ENCODE measurements around the gene ACOXL. TPM values are rescaled to one million over a fixed set of nuclear protein-coding genes. Genes with fewer than 3 reads are reported as not detected.

Gene ACOXL
- total and polyA plus RNA-seq, 2 donors, result 0.38 to 0.41 TPM

- H3K4me1 ChIP-seq (ENCODE audit: control insufficient read depth in 2 of 2, insufficient read depth in 2 of 2, low read length in 2 of 2), result peaks cover 22 to 70% of the 10 kb centered on the region in 2 donors
- H3K4me3 ChIP-seq (ENCODE audit: low read length in 2 of 2), result no peak overlapping the region
- WGBS, result 98% methylated on average over 2 of the region's 2 CpGs
- H3K27ac ChIP-seq (ENCODE audit: low read depth in 1 of 2, low read length in 1 of 2), result no peak overlapping the region
- no peaks in the 10 kb centered on the region for H3K36me3 ChIP-seq (ENCODE audit: control insufficient read depth in 2 of 2, insufficient read depth in 2 of 2, low read length in 1 of 2)
- H3K9me3 ChIP-seq (ENCODE audit: control insufficient read depth in 2 of 2, insufficient read depth in 1 of 2, low read length in 1 of 2), result no peaks in the 10 kb centered on the region
- no peak for DNase-seq (ENCODE audit: low read depth in 6 of 9, low spot score in 9 of 9)
- H3K27me3 ChIP-seq (ENCODE audit: control insufficient read depth in 2 of 2, insufficient read depth in 1 of 2, low read length in 1 of 2), result no peaks in the 10 kb centered on the region
Observed at GRCh38 chr2:110867078-110867477, 134.7 kb downstream of the ACOXL start.

- Histone ChIP-seq H3K9me3 (ENCODE audit: control insufficient read depth in 2 of 2, insufficient read depth in 1 of 2, low read length in 1 of 2) (no peaks in the 10 kb centered on the region), H3K36me3 (ENCODE audit: control insufficient read depth in 2 of 2, insufficient read depth in 2 of 2, low read length in 1 of 2) (no peaks in the 10 kb centered on the region), H3K4me1 (ENCODE audit: control insufficient read depth in 2 of 2, insufficient read depth in 2 of 2, low read length in 2 of 2) (peaks cover 31 to 73% of the 10 kb centered on the region in 2 donors), H3K27ac (ENCODE audit: low read depth in 1 of 2, low read length in 1 of 2) (no peak overlapping the region), H3K27me3 (ENCODE audit: control insufficient read depth in 2 of 2, insufficient read depth in 1 of 2, low read length in 1 of 2) (no peaks in the 10 kb centered on the region), H3K4me3 (ENCODE audit: low read length in 2 of 2) (no peak overlapping the region)
- WGBS, result 97% methylated on average over 5 of the region's 5 CpGs
- no peak for DNase-seq (ENCODE audit: low read depth in 6 of 9, low spot score in 9 of 9)
Observed at GRCh38 chr2:110868971-110869370, 136.6 kb downstream of the ACOXL start.

DNA sequence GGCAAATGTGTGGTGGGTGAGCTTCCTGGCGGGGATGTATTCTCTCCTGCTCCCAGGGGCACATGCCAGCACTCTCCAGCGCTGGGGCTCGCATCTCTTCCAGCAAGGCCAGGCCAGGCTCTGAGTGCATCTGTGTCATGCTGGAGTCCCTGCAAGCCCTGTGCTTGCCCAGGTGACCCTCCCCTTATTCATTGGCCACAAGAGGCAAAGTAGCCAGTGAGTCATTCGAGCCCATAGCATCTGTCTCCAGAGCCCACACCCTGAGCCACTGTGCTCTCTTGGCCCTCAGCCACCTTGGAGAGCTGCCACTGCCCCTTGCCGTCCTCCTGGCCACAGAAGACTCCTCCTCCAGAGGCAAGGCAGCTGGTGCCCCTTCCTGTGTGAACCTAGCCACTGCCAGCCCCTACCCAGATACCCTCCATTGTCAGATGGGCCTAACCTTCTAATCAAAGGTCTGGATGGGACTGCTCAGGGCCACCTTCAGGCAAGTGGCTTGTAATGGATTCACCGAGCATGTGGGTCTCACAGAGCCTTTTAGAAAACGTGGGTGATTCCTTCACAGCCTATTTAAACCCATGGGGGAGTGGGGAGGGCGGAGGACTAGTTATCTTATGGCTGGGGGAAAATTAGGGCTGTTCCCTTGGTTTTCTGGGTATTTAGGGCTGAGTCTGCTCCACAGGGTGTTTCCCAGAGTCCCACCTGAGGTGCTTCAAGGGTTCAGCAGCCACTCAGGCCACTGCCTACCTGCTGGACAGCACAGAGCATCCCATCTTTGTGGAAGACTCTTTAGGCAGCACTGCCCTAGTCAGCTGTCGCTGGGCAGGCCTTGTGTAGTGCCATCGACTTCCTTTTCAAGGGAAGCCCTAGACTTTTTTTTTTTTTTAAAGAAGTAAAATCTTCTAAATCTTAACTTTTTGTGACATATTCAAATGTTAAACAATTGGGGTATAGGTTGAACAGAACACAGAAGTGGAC is 137.4 kb downstream of the ACOXL start:
- H3K27me3 ChIP-seq (ENCODE audit: control insufficient read depth in 2 of 2, insufficient read depth in 1 of 2, low read length in 1 of 2), result no peaks in the 10 kb centered on the region
- no peaks in the 10 kb centered on the region for H3K36me3 ChIP-seq (ENCODE audit: control insufficient read depth in 2 of 2, insufficient read depth in 2 of 2, low read length in 1 of 2)
- no peak overlapping the region for H3K4me3 ChIP-seq (ENCODE audit: low read length in 2 of 2)
- 88% methylated on average over 10 of the region's 10 CpGs for WGBS
- no peak overlapping the region for H3K27ac ChIP-seq (ENCODE audit: low read depth in 1 of 2, low read length in 1 of 2)
- H3K9me3 ChIP-seq (ENCODE audit: control insufficient read depth in 2 of 2, insufficient read depth in 1 of 2, low read length in 1 of 2), result no peaks in the 10 kb centered on the region
- H3K4me1 ChIP-seq (ENCODE audit: control insufficient read depth in 2 of 2, insufficient read depth in 2 of 2, low read length in 2 of 2), result peaks cover 29 to 73% of the 10 kb centered on the region in 2 donors
- no peak for DNase-seq (ENCODE audit: low read depth in 6 of 9, low spot score in 9 of 9)

- Histone ChIP-seq H3K9me3 (ENCODE audit: control insufficient read depth in 2 of 2, insufficient read depth in 1 of 2, low read length in 1 of 2) (no peaks in the 10 kb centered on the region), H3K27me3 (ENCODE audit: control insufficient read depth in 2 of 2, insufficient read depth in 1 of 2, low read length in 1 of 2) (no peaks in the 10 kb centered on the region), H3K4me1 (ENCODE audit: control insufficient read depth in 2 of 2, insufficient read depth in 2 of 2, low read length in 2 of 2) (peaks cover 21 to 73% of the 10 kb centered on the region in 2 donors), H3K27ac (ENCODE audit: low read depth in 1 of 2, low read length in 1 of 2) (no peak overlapping the region), H3K4me3 (ENCODE audit: low read length in 2 of 2) (no peak overlapping the region), H3K36me3 (ENCODE audit: control insufficient read depth in 2 of 2, insufficient read depth in 2 of 2, low read length in 1 of 2) (no peaks in the 10 kb centered on the region)
- DNase-seq (ENCODE audit: low read depth in 6 of 9, low spot score in 9 of 9), result no peak
- 66% methylated on average over 2 of the region's 2 CpGs for WGBS
Observed at GRCh38 chr2:110870545-110870944, 138.2 kb downstream of the ACOXL start.

GRCh38 chr2:110871637-110872036 is 139.3 kb downstream of the ACOXL start:
- Histone ChIP-seq H3K4me1 (ENCODE audit: control insufficient read depth in 2 of 2, insufficient read depth in 2 of 2, low read length in 2 of 2) (peaks cover 20 to 74% of the 10 kb centered on the region in 2 donors), H3K4me3 (ENCODE audit: low read length in 2 of 2) (no peak overlapping the region), H3K9me3 (ENCODE audit: control insufficient read depth in 2 of 2, insufficient read depth in 1 of 2, low read length in 1 of 2) (no peaks in the 10 kb centered on the region), H3K27ac (ENCODE audit: low read depth in 1 of 2, low read length in 1 of 2) (peak overlapping the region; percentile 31 to 39), H3K27me3 (ENCODE audit: control insufficient read depth in 2 of 2, insufficient read depth in 1 of 2, low read length in 1 of 2) (no peaks in the 10 kb centered on the region), H3K36me3 (ENCODE audit: control insufficient read depth in 2 of 2, insufficient read depth in 2 of 2, low read length in 1 of 2) (no peaks in the 10 kb centered on the region)
- 88% methylated on average over 6 of the region's 6 CpGs for WGBS
- DNase-seq (ENCODE audit: low read depth in 6 of 9, low spot score in 9 of 9), result no peak

- peaks cover 26 to 77% of the 10 kb centered on the region in 2 donors for H3K4me1 ChIP-seq (ENCODE audit: control insufficient read depth in 2 of 2, insufficient read depth in 2 of 2, low read length in 2 of 2)
- 96% methylated on average over 4 of the region's 4 CpGs for WGBS
Observed at GRCh38 chr2:110872521-110872920, 140.1 kb downstream of the ACOXL start.

DNA sequence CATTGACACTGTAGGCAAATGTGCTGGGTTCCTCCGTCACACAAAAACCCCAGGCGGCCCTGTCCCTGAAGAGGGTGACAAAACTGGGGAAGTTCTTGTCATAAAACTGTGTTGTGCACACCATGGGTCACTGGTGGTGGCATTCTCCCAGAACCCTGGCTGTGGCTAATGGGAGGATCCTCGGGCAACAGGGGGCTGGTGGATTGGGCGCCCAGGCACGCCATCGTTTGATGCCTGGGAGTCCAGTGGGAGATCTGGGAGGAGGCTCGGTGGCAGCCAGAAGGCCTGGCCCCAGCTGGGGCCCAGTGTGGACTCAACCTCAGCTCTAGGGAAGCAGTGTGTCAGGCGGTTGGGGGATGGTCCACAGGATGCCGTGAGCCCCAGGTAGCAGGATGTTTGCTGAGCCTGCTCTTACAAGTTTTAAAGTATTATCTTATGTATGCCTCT is 140.7 kb downstream of the ACOXL start:
- Histone ChIP-seq H3K4me3 (ENCODE audit: low read length in 2 of 2) (no peak overlapping the region), H3K36me3 (ENCODE audit: control insufficient read depth in 2 of 2, insufficient read depth in 2 of 2, low read length in 1 of 2) (no peaks in the 10 kb centered on the region), H3K27me3 (ENCODE audit: control insufficient read depth in 2 of 2, insufficient read depth in 1 of 2, low read length in 1 of 2) (no peaks in the 10 kb centered on the region), H3K27ac (ENCODE audit: low read depth in 1 of 2, low read length in 1 of 2) (peak overlapping the region in 1 of 2 donors; percentile 73), H3K4me1 (ENCODE audit: control insufficient read depth in 2 of 2, insufficient read depth in 2 of 2, low read length in 2 of 2) (peaks cover 28 to 80% of the 10 kb centered on the region in 2 donors), H3K9me3 (ENCODE audit: control insufficient read depth in 2 of 2, insufficient read depth in 1 of 2, low read length in 1 of 2) (peaks cover 0 to 3% of the 10 kb centered on the region in 2 donors)
- WGBS, result 90% methylated on average over 9 of the region's 9 CpGs
- DNase-seq (ENCODE audit: low read depth in 6 of 9, low spot score in 9 of 9), result peak in 2 of 9 donors; percentile 63 to 75

More at GRCh38 chr2:110872521-110872920, 140.1 kb downstream of the ACOXL start:
- DNase-seq (ENCODE audit: low read depth in 6 of 9, low spot score in 9 of 9), result no peak
- Histone ChIP-seq H3K27ac (ENCODE audit: low read depth in 1 of 2, low read length in 1 of 2) (peak overlapping the region; percentile 64 to 73), H3K9me3 (ENCODE audit: control insufficient read depth in 2 of 2, insufficient read depth in 1 of 2, low read length in 1 of 2) (peaks cover 0 to under 1% of the 10 kb centered on the region in 2 donors), H3K4me3 (ENCODE audit: low read length in 2 of 2) (no peak overlapping the region), H3K27me3 (ENCODE audit: control insufficient read depth in 2 of 2, insufficient read depth in 1 of 2, low read length in 1 of 2) (no peaks in the 10 kb centered on the region), H3K36me3 (ENCODE audit: control insufficient read depth in 2 of 2, insufficient read depth in 2 of 2, low read length in 1 of 2) (no peaks in the 10 kb centered on the region)

DNA sequence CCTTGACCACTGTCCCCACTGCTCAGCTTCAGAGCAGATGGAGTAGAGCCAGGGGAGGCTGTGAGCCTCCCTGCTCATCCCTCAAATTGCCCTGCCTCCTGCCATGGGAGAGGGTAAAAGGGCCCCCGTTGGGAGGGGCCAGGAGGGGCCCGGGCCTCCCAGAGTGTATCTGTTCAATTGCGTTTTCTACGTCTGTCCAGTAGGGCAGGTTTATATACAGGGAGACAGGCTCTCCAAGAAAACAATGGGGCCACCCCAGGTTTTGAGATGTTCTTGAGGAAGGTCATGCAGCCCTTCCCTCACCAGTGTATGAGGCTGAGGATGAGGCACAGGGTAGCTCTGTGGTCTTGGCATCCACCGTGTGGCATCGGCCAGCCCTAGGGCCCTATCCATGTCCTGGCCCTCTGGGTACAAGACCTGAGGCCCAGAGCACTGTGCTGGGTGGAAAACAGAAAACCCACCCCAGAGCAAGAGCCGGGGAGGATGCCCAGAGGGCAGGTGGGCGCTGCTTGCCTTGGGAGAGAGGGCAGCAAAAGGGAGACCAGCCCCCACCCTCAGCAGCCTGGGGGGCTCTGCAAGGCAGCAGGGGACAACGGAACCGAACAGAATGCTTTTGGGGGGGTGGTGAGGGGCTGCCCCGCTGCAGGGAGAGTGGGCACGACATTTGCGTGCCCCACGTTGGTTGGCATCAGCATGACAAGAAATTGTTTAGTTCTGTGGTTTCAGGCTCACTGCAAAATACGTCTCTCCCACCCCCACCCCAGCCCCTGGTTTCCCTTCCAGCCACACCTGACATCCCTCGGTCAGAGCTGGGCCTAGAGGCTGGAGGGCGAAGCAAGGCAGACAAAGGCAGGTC is 141.5 kb downstream of the ACOXL start:
- DNase-seq (ENCODE audit: low read depth in 6 of 9, low spot score in 9 of 9), result peak in 1 of 9 donors; percentile 35
- no peaks in the 10 kb centered on the region for H3K27me3 ChIP-seq (ENCODE audit: control insufficient read depth in 2 of 2, insufficient read depth in 1 of 2, low read length in 1 of 2)
- peaks cover 28 to 80% of the 10 kb centered on the region in 2 donors for H3K4me1 ChIP-seq (ENCODE audit: control insufficient read depth in 2 of 2, insufficient read depth in 2 of 2, low read length in 2 of 2)
- 73% methylated on average over 17 of the region's 17 CpGs for WGBS
- no peak overlapping the region for H3K4me3 ChIP-seq (ENCODE audit: low read length in 2 of 2)
- H3K27ac ChIP-seq (ENCODE audit: low read depth in 1 of 2, low read length in 1 of 2), result peak overlapping the region in 1 of 2 donors; percentile 73
- peaks cover 0 to 7% of the 10 kb centered on the region in 2 donors for H3K9me3 ChIP-seq (ENCODE audit: control insufficient read depth in 2 of 2, insufficient read depth in 1 of 2, low read length in 1 of 2)
- H3K36me3 ChIP-seq (ENCODE audit: control insufficient read depth in 2 of 2, insufficient read depth in 2 of 2, low read length in 1 of 2), result no peaks in the 10 kb centered on the region
